Lung (tissue), 12 donors: Measurements from ENCODE around the gene ADRM1. TPM values are rescaled to one million over a fixed set of nuclear protein-coding genes. Genes with fewer than 3 reads are reported as not detected.

Source experiments
- ATAC-seq: fragments of 200-7000 bp; cut with Tn5 transposase; one replicate; pipeline ENCODE4 v1.9.1; 2020; ENCODE audit warnings: moderate number of reproducible peaks; ENCODE audit not compliant: insufficient read depth, low FRiP score
- DNase-seq, 3 donors: peaks; one replicate each; pipeline ENCODE4 v3.0.0-alpha.2; 2013 to 2017
- H3K27ac ChIP-seq, 2 donors: one replicate each; pipeline ENCODE4 v1.5.1; 2013; ENCODE audit warnings: mild to moderate bottlenecking in 2 of 2, moderate library complexity in 2 of 2, control low read depth in 1 of 2, inconsistent platforms in 1 of 2, low read depth in 1 of 2, low read length in 1 of 2
- H3K27me3 ChIP-seq, 3 donors: one replicate each; pipeline ENCODE4 v1.5.1; 2013; ENCODE audit warnings: low read length in 2 of 3; ENCODE audit not compliant: control insufficient read depth in 3 of 3, insufficient read depth in 3 of 3
- H3K36me3 ChIP-seq, 4 donors: one replicate each; pipeline ENCODE4 v1.5.1; 2013; ENCODE audit warnings: low read length in 4 of 4, mild to moderate bottlenecking in 1 of 4, moderate library complexity in 1 of 4; ENCODE audit not compliant: control insufficient read depth in 4 of 4, insufficient read depth in 4 of 4
- H3K4me1 ChIP-seq, 5 donors: one replicate each; pipeline ENCODE4 v1.5.1; 2013; ENCODE audit warnings: low read length in 5 of 5, mild to moderate bottlenecking in 2 of 5, moderate library complexity in 1 of 5; ENCODE audit not compliant: control insufficient read depth in 5 of 5, insufficient read depth in 5 of 5
- H3K4me3 ChIP-seq: one replicate; pipeline ENCODE4 v1.5.1; 2013; ENCODE audit warnings: mild to moderate bottlenecking, control low read depth, moderate library complexity
- H3K9ac ChIP-seq, 2 donors: one replicate each; pipeline ENCODE4 v1.5.1; 2013; ENCODE audit warnings: low read length in 2 of 2, control low read depth in 1 of 2; ENCODE audit not compliant: insufficient read depth in 1 of 2
- H3K9me3 ChIP-seq, 4 donors: one replicate each; pipeline ENCODE4 v1.5.1; 2013; ENCODE audit warnings: low read length in 3 of 4, mild to moderate bottlenecking in 1 of 4, moderate library complexity in 1 of 4; ENCODE audit not compliant: control insufficient read depth in 4 of 4, insufficient read depth in 3 of 4
- CTCF ChIP-seq: IDR thresholded peaks from 2 replicates; pipeline ENCODE4 v1.5.1; 2012; ENCODE audit warnings: mild to moderate bottlenecking; ENCODE audit errors: control extremely low read depth, extremely low read depth
- WGBS, 2 donors: extraction: QIAGEN DNeasy Blood & Tissue Kit; methylation state at CpG; one replicate each; pipeline ENCODE4 v1.1.7; 2013; 5-methylcytosine and 5-hydroxymethylcytosine counted together
- polyA plus RNA-seq, 2 donors: library from polyadenylated mRNA; stranded (reverse); fragments of 200-250 nt; gene quantifications; one replicate each; pipeline ENCODE4 v1.2.1, GENCODE V29; 2013
- total RNA-seq, 2 donors: library from RNA; depleted of rRNA in 1 of 2; stranded (reverse); fragments of >200 nt in 1 of 2; gene quantifications; one replicate each; pipeline ENCODE4 v1.2.1, GENCODE V29; 2014 to 2021
- donor health status: control.
- donor health status: control.
- donor health status: Bipolar disorder and iron deficiency.
- donor health status: healthy.
- donor health status: DM: yes; HTN: yes; CAD: no.

Gene ADRM1
- total and polyA plus RNA-seq, 4 donors = 43.1 to 140 (median 106) TPM

- DNase-seq = no peak
- peaks cover 0 to 4% (median 0%) of the 10 kb centered on the region in 4 donors for H3K9me3 ChIP-seq
- no peak overlapping the region for H3K4me3 ChIP-seq
- H3K9ac ChIP-seq = no peak overlapping the region
- ATAC-seq = no peak
- H3K27me3 ChIP-seq = no peaks in the 10 kb centered on the region
- WGBS, 2 donors = 94% methylated on average over 17 of the region's 17 CpGs
- peaks cover 6 to 43% (median 17%) of the 10 kb centered on the region in 4 donors for H3K36me3 ChIP-seq
- no peak for TF ChIP-seq CTCF
- H3K27ac ChIP-seq = no peak overlapping the region
- peaks cover 0 to 2% (median 0%) of the 10 kb centered on the region in 5 donors for H3K4me1 ChIP-seq
Observed at GRCh38 chr20:62269871-62270270, 32.9 kb upstream of the ADRM1 start.

GRCh38 chr20:62272200-62272599, 30.6 kb upstream of the ADRM1 start:
- Histone ChIP-seq H3K36me3 (peaks cover 4 to 42% (median 7%) of the 10 kb centered on the region in 4 donors), H3K9ac (no peak overlapping the region), H3K4me1 (no peaks in the 10 kb centered on the region), H3K27me3 (no peaks in the 10 kb centered on the region), H3K9me3 (no peaks in the 10 kb centered on the region), H3K27ac (no peak overlapping the region), H3K4me3 (no peak overlapping the region)
- DNase-seq (no peak), ATAC-seq (no peak)
- TF ChIP-seq CTCF = no peak
- WGBS, 2 donors = 91 to 93% methylated on average over 10 of the region's 10 CpGs

GRCh38 chr20:62273416-62273815, 29.4 kb upstream of the ADRM1 start:
- TF ChIP-seq CTCF = no peak
- ATAC-seq (no peak), DNase-seq (no peak)
- Histone ChIP-seq H3K36me3 (peaks cover 4 to 40% (median 7%) of the 10 kb centered on the region in 4 donors), H3K9me3 (no peaks in the 10 kb centered on the region), H3K9ac (no peak overlapping the region), H3K27me3 (no peaks in the 10 kb centered on the region), H3K4me1 (no peaks in the 10 kb centered on the region), H3K4me3 (no peak overlapping the region), H3K27ac (no peak overlapping the region)
- 97 to 98% methylated on average over 18 of the region's 18 CpGs for WGBS, 2 donors

GRCh38 chr20:62274332-62274950, 28.4 kb upstream of the ADRM1 start:
- no peak for TF ChIP-seq CTCF
- H3K4me3 ChIP-seq = no peak overlapping the region
- ATAC-seq = no peak
- 91 to 92% methylated on average over 13 of the region's 13 CpGs for WGBS, 2 donors
- H3K27ac ChIP-seq = no peak overlapping the region
- no peak overlapping the region for H3K9ac ChIP-seq
- peaks cover 4 to 45% (median 11%) of the 10 kb centered on the region in 4 donors for H3K36me3 ChIP-seq
- no peaks in the 10 kb centered on the region for H3K27me3 ChIP-seq
- no peak for DNase-seq
- no peaks in the 10 kb centered on the region for H3K9me3 ChIP-seq
- H3K4me1 ChIP-seq = no peaks in the 10 kb centered on the region
